Mesodermal cell (in vitro differentiated cells): ENCODE results near the gene CUL2.
"Not testable (repeated sequence)": the region's sequence is repeated elsewhere in the genome, so short reads cannot be mapped to it uniquely, and the experiment has no call there.

Experiments used
- H3K27ac ChIP-seq: 2 replicates; pipeline ENCODE4 v1.7.0; 2013; ENCODE audit warnings: mild to moderate bottlenecking, low read depth, low read length, moderate library complexity; ENCODE audit not compliant: severe bottlenecking
- H3K36me3 ChIP-seq: 2 replicates; pipeline ENCODE4 v1.7.1; 2013; ENCODE audit warnings: mild to moderate bottlenecking, low read length, moderate library complexity; ENCODE audit not compliant: control insufficient read depth, insufficient read depth
- H3K4me1 ChIP-seq: one replicate; pipeline ENCODE4 v1.7.1; 2013; ENCODE audit warnings: mild to moderate bottlenecking, low read length; ENCODE audit not compliant: insufficient read depth, control insufficient read depth, poor library complexity, severe bottlenecking
- H3K4me3 ChIP-seq: 2 replicates; pipeline ENCODE4 v1.7.0; 2013; ENCODE audit warnings: low read length, control low read depth, mild to moderate bottlenecking; ENCODE audit not compliant: insufficient read depth, poor library complexity, severe bottlenecking; ENCODE audit errors: extremely low read depth
- H3K9me3 ChIP-seq: 2 replicates; pipeline ENCODE4 v1.7.1; 2013; ENCODE audit warnings: mild to moderate bottlenecking, low read length, moderate library complexity; ENCODE audit not compliant: control insufficient read depth
- WGBS, 2 experiments: methylation state at CpG; one replicate each; pipeline ENCODE4 v1.1.5; 2013; ENCODE audit warnings: missing lambda C conversion rate in 2 of 2; ENCODE audit not compliant: insufficient coverage in 2 of 2; 5-methylcytosine and 5-hydroxymethylcytosine counted together

The CUL2 gene

GRCh38 chr10:34981844-34982243 is 108.3 kb downstream of the CUL2 start:
- WGBS, 2 experiments: no CpG with 5 or more reads among the region's 2 CpGs
- H3K27ac ChIP-seq: no peak overlapping the region

DNA sequence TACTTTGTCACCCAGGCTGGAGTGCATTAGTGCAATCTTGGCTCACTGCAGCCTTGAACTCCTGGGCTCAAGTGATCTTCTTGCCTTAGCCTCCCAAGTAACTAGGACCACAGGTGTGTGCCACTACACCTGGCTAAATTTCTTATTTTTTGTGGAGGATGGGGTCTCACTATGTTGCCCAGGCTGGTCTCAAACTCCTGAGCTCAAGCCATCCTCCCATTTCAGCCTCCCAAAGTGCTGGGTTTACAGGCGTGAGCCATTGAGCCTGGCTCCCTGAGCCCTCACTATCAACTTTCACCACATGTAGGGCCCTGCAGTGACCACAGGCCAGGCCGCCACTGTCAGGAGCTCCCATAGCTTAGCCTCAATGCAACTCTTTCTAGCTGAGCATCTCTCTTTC is 110.2 kb downstream of the CUL2 start:
- H3K9me3 ChIP-seq: peaks cover 11% of the 10 kb centered on the region
- H3K4me3 ChIP-seq: no peak overlapping the region
- no peaks in the 10 kb centered on the region for H3K4me1 ChIP-seq
- no peak overlapping the region for H3K27ac ChIP-seq
- 20 to 83% methylated on average over 1 of the region's 2 CpGs for WGBS, 2 experiments
- H3K36me3 ChIP-seq: no peaks in the 10 kb centered on the region

More at GRCh38 chr10:34981844-34982243, 108.3 kb downstream of the CUL2 start:
- H3K9me3 ChIP-seq: peaks cover 13% of the 10 kb centered on the region
- no peak overlapping the region for H3K4me3 ChIP-seq
- no peaks in the 10 kb centered on the region for H3K4me1 ChIP-seq
- no peaks in the 10 kb centered on the region for H3K36me3 ChIP-seq

DNA sequence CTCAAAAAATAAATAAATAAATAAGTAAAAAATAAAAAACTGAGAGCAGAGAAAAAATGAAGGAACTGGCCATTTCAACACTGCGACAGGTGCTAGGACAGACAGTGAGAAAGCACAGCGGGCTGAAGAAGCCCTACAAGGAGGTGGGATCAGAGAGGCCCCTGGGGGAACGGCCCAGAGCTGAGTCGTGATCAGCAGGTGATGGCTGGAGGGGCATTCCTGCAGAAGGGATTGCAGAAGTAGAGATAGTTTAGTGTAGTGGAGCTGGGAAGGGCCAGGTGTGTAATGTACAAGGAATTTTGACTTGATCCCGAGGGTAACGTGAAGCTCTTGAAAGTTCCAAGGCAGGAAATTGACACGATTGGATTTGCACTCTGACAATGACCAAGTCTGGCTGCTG is 112.1 kb downstream of the CUL2 start:
- H3K9me3 ChIP-seq: peaks cover 10% of the 10 kb centered on the region
- H3K27ac ChIP-seq: no peak overlapping the region
- H3K4me3 ChIP-seq: no peak overlapping the region
- no peaks in the 10 kb centered on the region for H3K4me1 ChIP-seq
- H3K36me3 ChIP-seq: no peaks in the 10 kb centered on the region
- WGBS, 2 experiments: 79 to 80% methylated on average over 7 of the region's 7 CpGs

GRCh38 chr10:34976380-34976910 is 113.7 kb downstream of the CUL2 start:
- not testable (repeated sequence) for H3K4me3 ChIP-seq, H3K9me3 ChIP-seq, H3K4me1 ChIP-seq, H3K27ac ChIP-seq, H3K36me3 ChIP-seq
- WGBS, 2 experiments: 90 to 93% methylated on average over 10 to 13 of the region's 29 CpGs

DNA sequence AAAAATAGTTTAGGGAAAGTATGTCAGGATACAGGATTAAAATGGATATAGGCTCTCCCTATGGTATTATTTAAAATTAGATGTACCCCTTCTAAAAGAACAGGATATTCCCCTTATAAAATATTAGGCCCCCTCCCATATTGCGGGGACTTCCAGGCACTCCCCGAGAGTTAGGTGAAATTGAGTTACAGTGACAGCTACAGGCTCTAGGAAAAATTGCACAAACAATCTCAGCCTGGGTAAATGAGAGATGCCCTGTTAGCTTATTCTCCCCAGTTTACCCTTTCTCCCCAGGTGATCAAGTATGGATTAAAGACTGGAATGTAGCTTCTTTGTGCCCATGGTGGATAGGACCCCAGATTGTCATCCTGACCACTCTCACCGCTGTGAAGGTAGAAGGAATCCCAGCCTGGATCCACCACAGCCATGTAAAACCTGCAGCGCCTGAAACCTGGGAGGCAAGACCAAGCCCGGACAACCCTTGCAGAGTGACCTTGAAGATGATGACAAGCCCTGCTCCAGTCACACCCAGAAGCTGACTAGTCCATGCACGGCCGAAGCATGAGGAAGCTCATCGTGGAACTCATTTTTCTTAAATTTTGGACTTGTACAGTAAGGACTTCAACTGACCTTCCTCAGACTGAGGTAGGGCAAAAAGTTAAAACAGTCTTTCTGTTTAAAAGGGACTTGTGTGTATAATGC is 115.6 kb downstream of the CUL2 start:
- not testable (repeated sequence) for H3K4me1 ChIP-seq, H3K9me3 ChIP-seq, H3K27ac ChIP-seq, H3K4me3 ChIP-seq, H3K36me3 ChIP-seq
- WGBS, 2 experiments: 90 to 94% methylated on average over 6 of the region's 8 CpGs

GRCh38 chr10:34973757-34974156 is 116.4 kb downstream of the CUL2 start:
- H3K4me1 ChIP-seq, H3K4me3 ChIP-seq, H3K36me3 ChIP-seq, H3K9me3 ChIP-seq, H3K27ac ChIP-seq: not testable (repeated sequence)
- 93 to 96% methylated on average over 3 of the region's 3 CpGs for WGBS, 2 experiments

GRCh38 chr10:34973121-34973520 is 117.0 kb downstream of the CUL2 start:
- not testable (repeated sequence) for H3K27ac ChIP-seq
- WGBS, 2 experiments: 82 to 87% methylated on average over 5 to 7 of the region's 9 CpGs

DNA sequence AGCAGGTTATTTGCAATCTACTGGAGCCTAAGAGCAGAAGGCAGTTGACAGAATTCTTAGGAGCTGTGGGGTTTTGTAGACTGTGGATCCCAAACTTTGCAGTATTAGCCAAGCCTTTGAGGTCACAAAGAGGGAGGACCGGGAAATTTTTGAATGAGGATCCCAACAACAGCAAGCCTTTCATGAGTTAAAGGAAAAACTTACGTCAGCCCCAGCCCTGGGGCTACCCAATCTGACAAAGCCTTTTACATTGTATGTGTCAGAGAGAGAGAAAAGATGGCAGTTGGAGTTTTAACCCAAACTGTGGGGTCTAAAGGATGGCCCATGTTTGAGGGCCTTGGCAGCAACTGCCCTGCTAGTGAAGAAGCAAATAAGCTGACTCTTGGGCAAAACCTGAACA is 117.5 kb downstream of the CUL2 start:
- H3K36me3 ChIP-seq, H3K4me1 ChIP-seq, H3K27ac ChIP-seq, H3K4me3 ChIP-seq, H3K9me3 ChIP-seq: not testable (repeated sequence)
- WGBS, 2 experiments: 100% methylated on average over 1 of the region's 2 CpGs; no CpG with 5 or more reads in 1 of the 2 experiments

More at GRCh38 chr10:34973121-34973520, 117.0 kb downstream of the CUL2 start:
- not testable (repeated sequence) for H3K9me3 ChIP-seq, H3K4me3 ChIP-seq, H3K36me3 ChIP-seq, H3K4me1 ChIP-seq

DNA sequence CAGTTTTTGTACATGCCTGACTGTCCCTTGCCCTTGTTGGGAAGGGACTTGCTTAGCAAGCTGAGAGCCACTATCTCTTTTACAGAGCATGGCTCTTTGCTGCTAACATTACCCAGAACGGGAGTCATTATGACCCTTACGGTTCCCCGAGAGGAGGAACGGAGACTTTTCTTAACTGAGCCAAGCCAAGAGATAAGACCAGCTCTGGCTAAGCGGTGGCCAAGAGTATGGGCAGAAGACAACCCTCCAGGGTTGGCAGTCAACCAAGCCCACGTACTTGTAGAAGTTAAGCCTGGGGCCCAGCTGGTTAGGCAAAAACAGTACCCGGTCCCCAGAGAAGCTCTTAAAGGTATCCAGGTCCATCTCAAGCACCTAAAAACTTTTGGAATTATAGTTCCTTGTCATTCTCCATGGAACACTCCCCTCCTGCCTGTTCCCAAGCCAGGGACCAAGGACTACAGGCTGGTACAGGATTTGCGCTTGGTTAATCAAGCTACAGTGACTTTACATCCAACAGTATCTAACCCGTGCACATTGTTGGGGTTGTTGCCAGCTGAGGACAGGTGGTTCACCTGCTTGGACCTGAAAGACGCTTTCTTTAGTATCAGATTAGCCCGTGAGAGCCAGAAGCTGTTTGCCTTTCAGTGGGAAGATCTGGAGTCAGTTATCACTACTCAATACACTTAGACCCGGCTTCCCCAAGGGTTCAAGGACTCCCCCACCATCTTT is 118.4 kb downstream of the CUL2 start:
- H3K27ac ChIP-seq, H3K4me1 ChIP-seq, H3K36me3 ChIP-seq, H3K9me3 ChIP-seq, H3K4me3 ChIP-seq: not testable (repeated sequence)
- WGBS, 2 experiments: 95 to 96% methylated on average over 7 to 10 of the region's 12 CpGs

DNA sequence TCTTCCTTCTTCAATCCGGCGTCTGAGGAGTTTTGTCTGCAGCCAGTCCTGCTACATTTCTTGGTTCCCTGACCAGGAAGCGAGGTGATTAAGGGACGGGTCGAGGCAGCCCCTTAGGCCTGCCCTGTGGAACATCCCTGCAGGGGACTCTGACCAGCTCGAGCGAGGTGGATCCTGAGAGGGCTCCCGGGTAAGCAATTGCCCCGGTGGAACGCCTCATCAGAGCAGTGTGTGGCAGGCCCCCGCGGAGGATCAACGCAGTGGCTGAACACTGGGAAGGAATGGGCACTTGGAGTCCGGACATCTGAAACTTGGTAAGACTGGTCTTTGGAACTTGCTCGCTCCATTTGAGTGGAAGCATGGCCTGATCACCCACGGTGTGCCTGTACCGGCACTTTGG is 121.0 kb downstream of the CUL2 start:
- 90 to 92% methylated on average over 13 to 17 of the region's 17 CpGs for WGBS, 2 experiments
- H3K9me3 ChIP-seq: no peaks in the 10 kb centered on the region
- no peak overlapping the region for H3K27ac ChIP-seq
- H3K4me3 ChIP-seq: no peak overlapping the region
- H3K4me1 ChIP-seq: peaks cover 4% of the 10 kb centered on the region
- no peaks in the 10 kb centered on the region for H3K36me3 ChIP-seq

GRCh38 chr10:34967335-34967880 is 122.7 kb downstream of the CUL2 start:
- H3K27ac ChIP-seq: no peak overlapping the region
- WGBS, 2 experiments: 95 to 97% methylated on average over 12 of the region's 14 CpGs
- H3K9me3 ChIP-seq: no peaks in the 10 kb centered on the region
- H3K4me3 ChIP-seq: no peak overlapping the region
- no peaks in the 10 kb centered on the region for H3K36me3 ChIP-seq
- peaks cover 4% of the 10 kb centered on the region for H3K4me1 ChIP-seq
